ENCODE data around the gene RERE.

GRCh38 chr1:8669606-8670335, 147.7 kb downstream of the RERE start:
- TF ChIP-seq TARDBP (IDR thresholded peaks at IDR 0.05) = no peak
- peak; percentile 48; the same call in 1 of the 2 replicates for TF ChIP-seq PKNOX1 (IDR thresholded peaks at IDR 0.05)
- no peak for TF ChIP-seq SUZ12 (IDR thresholded peaks at IDR 0.05)
- TF ChIP-seq SP1 (IDR thresholded peaks at IDR 0.05) = no peak
- no peak for TF ChIP-seq LEF1 (IDR thresholded peaks at IDR 0.05; ENCODE audit: borderline replicate concordance)
- no peak for TF ChIP-seq FOXK2 (IDR thresholded peaks at IDR 0.05)
- TF ChIP-seq HDGF (IDR thresholded peaks at IDR 0.05; ENCODE audit: borderline replicate concordance) = no peak
- no peak for TF ChIP-seq NFRKB (IDR thresholded peaks at IDR 0.05)
- TF ChIP-seq FOXM1 (IDR thresholded peaks at IDR 0.05; ENCODE audit: borderline replicate concordance) = no peak
- no peak for TF ChIP-seq ELF4 (IDR thresholded peaks at IDR 0.05)
- no peak for TF ChIP-seq ARNT (IDR thresholded peaks at IDR 0.05)
- TF ChIP-seq FOXA1 (IDR thresholded peaks at IDR 0.05) = no peak
